ENCODE measurements around the gene SEMA4D.

The SEMA4D gene

DNA sequence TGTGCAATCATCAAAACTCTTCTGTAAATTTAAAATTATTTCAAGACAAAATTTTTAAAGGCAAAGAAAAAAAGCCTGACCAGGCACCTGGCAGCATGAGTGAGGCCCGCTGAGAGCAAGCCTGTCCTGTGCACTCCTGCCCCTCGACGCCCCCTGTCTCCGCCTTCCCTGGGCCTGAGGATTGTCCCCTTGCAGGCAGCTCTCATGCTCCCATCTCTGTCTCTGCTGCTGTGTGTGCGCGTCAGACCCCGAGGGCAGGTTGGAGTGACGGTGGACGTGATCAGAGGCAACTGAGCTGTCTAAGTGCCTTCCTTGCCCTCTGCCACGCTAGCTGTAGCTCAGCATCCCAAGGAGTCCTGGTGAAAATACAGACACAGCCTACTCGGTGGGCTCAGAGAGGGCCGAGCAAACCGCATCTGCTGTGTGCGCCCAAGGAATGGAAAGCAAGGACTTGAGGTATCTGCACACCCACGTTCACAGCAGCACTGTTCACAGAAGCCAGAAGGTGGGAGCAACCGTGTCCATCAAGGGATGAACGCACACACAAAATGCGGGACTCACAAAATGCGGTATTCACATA is 114.1 kb downstream of the SEMA4D start:
- no peak for TF ChIP-seq TAF1 (IDR thresholded peaks at IDR 0.05; ENCODE audit: low read depth)
- no peak for TF ChIP-seq NFIC (IDR thresholded peaks at IDR 0.05)
- TF ChIP-seq, protein P1, sequence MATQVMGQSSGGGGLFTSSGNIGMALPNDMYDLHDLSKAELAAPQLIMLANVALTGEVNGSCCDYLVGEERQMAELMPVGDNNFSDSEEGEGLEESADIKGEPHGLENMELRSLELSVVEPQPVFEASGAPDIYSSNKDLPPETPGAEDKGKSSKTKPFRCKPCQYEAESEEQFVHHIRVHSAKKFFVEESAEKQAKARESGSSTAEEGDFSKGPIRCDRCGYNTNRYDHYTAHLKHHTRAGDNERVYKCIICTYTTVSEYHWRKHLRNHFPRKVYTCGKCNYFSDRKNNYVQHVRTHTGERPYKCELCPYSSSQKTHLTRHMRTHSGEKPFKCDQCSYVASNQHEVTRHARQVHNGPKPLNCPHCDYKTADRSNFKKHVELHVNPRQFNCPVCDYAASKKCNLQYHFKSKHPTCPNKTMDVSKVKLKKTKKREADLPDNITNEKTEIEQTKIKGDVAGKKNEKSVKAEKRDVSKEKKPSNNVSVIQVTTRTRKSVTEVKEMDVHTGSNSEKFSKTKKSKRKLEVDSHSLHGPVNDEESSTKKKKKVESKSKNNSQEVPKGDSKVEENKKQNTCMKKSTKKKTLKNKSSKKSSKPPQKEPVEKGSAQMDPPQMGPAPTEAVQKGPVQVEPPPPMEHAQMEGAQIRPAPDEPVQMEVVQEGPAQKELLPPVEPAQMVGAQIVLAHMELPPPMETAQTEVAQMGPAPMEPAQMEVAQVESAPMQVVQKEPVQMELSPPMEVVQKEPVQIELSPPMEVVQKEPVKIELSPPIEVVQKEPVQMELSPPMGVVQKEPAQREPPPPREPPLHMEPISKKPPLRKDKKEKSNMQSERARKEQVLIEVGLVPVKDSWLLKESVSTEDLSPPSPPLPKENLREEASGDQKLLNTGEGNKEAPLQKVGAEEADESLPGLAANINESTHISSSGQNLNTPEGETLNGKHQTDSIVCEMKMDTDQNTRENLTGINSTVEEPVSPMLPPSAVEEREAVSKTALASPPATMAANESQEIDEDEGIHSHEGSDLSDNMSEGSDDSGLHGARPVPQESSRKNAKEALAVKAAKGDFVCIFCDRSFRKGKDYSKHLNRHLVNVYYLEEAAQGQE (IDR thresholded peaks at IDR 0.05; ENCODE audit: low read depth) = no peak
- TF ChIP-seq YY1 (IDR thresholded peaks at IDR 0.05; ENCODE audit: low read depth) = no peak
- TF ChIP-seq TCF12 (IDR thresholded peaks at IDR 0.05; ENCODE audit: low read depth) = no peak
- TF ChIP-seq CREB1 (IDR thresholded peaks at IDR 0.05; ENCODE audit: low read depth) = no peak
- no peak for TF ChIP-seq RAD21 (IDR thresholded peaks at IDR 0.05; ENCODE audit: low read depth)

DNA sequence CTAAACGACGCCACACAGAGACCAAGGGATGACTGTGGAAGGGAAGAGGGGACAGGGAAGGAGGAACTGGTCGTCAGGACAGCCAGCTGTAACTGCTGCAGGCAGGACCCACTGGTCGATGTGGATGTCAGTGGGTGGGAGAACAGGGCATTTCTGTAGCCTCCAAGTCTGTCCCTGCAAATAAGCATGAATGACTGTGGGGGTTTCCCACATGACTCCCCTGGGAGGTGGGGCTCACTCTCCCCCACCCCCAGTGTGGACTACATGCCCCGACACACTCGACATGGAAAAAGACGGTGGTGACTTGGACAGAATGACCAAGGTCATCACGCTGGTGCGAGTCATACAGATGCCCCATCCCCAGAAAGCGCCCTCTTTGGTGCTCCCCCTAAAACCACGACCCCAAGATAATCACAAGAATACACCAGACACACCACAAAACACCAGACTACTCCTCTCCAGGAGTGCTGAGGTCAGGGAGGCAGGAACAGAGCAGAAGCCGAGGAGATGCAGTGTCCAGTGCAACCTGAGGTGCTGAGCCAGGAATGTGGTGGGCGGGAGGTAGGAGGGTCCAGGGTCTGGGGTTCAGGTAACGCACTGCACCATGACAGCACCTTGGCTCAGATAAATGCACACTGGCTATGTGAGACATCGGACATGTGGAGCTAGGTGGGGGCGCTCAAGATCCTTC is 114.7 kb downstream of the SEMA4D start:
- no peak for TF ChIP-seq EGR1 (IDR thresholded peaks at IDR 0.05)
- no peak for TF ChIP-seq TEAD4 (IDR thresholded peaks at IDR 0.05)
- TF ChIP-seq, protein P1 (IDR thresholded peaks at IDR 0.05; ENCODE audit: low read depth) = no peak
- no peak for TF ChIP-seq YY1 (IDR thresholded peaks at IDR 0.05; ENCODE audit: low read depth)
- no peak for TF ChIP-seq TCF12 (IDR thresholded peaks at IDR 0.05; ENCODE audit: low read depth)
- no peak for TF ChIP-seq EP300 (IDR thresholded peaks at IDR 0.05; ENCODE audit: borderline replicate concordance)
- no peak for TF ChIP-seq CREB1 (IDR thresholded peaks at IDR 0.05; ENCODE audit: low read depth)
- no peak for TF ChIP-seq NFIC (IDR thresholded peaks at IDR 0.05)
- TF ChIP-seq, protein P2, sequence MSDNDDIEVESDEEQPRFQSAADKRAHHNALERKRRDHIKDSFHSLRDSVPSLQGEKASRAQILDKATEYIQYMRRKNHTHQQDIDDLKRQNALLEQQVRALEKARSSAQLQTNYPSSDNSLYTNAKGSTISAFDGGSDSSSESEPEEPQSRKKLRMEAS (IDR thresholded peaks at IDR 0.05) = no peak
- no peak for TF ChIP-seq FOXM1 (IDR thresholded peaks at IDR 0.05; ENCODE audit: borderline replicate concordance, low read depth)
- TF ChIP-seq TAF1 (IDR thresholded peaks at IDR 0.05; ENCODE audit: low read depth) = no peak
- TF ChIP-seq ZBTB7A (IDR thresholded peaks at IDR 0.05; ENCODE audit: low read depth) = no peak
- TF ChIP-seq, protein P3, sequence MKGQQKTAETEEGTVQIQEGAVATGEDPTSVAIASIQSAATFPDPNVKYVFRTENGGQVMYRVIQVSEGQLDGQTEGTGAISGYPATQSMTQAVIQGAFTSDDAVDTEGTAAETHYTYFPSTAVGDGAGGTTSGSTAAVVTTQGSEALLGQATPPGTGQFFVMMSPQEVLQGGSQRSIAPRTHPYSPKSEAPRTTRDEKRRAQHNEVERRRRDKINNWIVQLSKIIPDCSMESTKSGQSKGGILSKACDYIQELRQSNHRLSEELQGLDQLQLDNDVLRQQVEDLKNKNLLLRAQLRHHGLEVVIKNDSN (IDR thresholded peaks at IDR 0.05) = no peak
- TF ChIP-seq RAD21 (IDR thresholded peaks at IDR 0.05; ENCODE audit: low read depth) = no peak
- no peak for TF ChIP-seq CEBPB (IDR thresholded peaks at IDR 0.05)

DNA sequence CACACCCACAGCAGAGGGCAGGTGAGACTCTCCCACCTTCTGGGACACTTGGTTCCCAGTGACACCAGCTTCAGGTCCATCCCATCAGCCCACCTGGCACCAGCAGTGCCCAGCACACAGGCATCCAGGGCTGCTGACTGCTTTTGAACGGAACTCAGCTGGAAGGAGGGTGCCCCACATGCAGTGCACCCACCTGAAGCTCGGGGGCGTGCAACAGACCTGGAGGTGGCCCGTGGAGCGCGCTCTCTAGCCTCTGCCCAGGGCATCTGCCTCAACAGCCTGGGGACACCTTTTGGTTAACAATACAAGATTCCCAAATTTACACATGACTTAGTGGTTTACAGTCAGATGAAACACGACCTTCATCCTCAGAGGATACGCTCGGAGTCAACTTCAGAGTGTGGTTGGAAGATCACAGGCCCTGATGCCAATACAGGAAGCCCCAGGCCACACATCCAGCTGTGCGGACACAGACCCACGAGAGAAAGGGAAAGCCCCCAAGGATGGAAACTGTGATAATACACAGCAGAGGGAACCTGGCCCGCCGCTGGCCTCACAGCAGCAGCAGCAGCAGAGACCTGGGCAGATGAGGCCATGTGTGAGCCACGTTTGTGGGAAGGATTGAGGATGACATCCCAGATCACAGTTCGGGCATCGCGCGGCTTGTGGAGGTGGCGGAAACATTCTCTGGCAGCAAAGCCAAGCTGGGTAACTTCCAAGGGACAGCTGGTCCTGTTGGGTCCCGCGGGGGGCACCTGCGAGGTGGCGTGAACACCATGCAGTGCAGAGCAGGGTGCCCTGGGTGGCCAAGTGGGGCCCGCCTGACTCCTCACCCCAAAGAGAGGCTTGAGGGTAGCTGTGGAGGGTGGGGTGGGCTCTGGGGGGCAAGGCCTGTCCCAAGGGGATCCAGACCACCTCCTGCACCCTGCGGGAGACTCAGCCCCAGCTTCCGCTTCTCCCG is 115.6 kb downstream of the SEMA4D start:
- TF ChIP-seq, protein P3 (IDR thresholded peaks at IDR 0.05) = no peak
- no peak for TF ChIP-seq EGR1 (IDR thresholded peaks at IDR 0.05)
- no peak for TF ChIP-seq TEAD4 (IDR thresholded peaks at IDR 0.05)

DNA sequence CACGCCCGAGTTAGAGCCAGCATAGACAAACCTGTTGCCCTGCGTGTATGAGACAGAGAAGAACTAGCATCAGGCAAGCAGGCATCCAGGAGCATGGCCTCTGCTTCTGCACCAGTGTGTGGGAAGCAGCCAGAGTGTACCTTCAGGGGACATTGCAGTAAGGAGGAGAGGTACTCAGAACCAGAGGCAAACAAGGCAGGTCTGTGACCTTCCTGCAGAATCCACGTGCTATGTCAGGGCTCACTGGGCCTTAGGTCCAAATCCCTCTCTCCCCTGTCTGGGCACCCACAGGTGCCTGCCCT is 116.7 kb downstream of the SEMA4D start:
- no peak for TF ChIP-seq FOXM1 (IDR thresholded peaks at IDR 0.05; ENCODE audit: borderline replicate concordance, low read depth)
- TF ChIP-seq NFIC (IDR thresholded peaks at IDR 0.05) = no peak
- no peak for TF ChIP-seq ZBTB7A (IDR thresholded peaks at IDR 0.05; ENCODE audit: low read depth)
- TF ChIP-seq, protein P1 (IDR thresholded peaks at IDR 0.05; ENCODE audit: low read depth) = no peak
- no peak for TF ChIP-seq TAF1 (IDR thresholded peaks at IDR 0.05; ENCODE audit: low read depth)
- TF ChIP-seq EP300 (IDR thresholded peaks at IDR 0.05; ENCODE audit: borderline replicate concordance) = no peak
- TF ChIP-seq RAD21 (IDR thresholded peaks at IDR 0.05; ENCODE audit: low read depth) = no peak
- TF ChIP-seq EGR1 (IDR thresholded peaks at IDR 0.05) = no peak
- no peak for TF ChIP-seq TCF12 (IDR thresholded peaks at IDR 0.05; ENCODE audit: low read depth)
- TF ChIP-seq YY1 (IDR thresholded peaks at IDR 0.05; ENCODE audit: low read depth) = no peak
- TF ChIP-seq CEBPB (IDR thresholded peaks at IDR 0.05) = no peak
- TF ChIP-seq, protein P3 (IDR thresholded peaks at IDR 0.05) = no peak
- no peak for TF ChIP-seq TEAD4 (IDR thresholded peaks at IDR 0.05)
- TF ChIP-seq, protein P2 (IDR thresholded peaks at IDR 0.05) = no peak
- TF ChIP-seq CREB1 (IDR thresholded peaks at IDR 0.05; ENCODE audit: low read depth) = no peak

All from Ishikawa (cell line).